GM13977 (cell line): Measurements from ENCODE around the gene CTCF.

Experiments used
- DNase-seq: peaks from one replicate; pipeline ENCODE4 v3.0.0; 2012; ENCODE audit warnings: low spot score
- in situ Hi-C: fragments of 300-500 bp; cut with MboI; formaldehyde crosslinking; loops from one replicate; pipeline ENCODE4 v1.12.0; 2022; ENCODE audit warnings: low sequenced_read_pairs, low pct_unique_long_range_greater_than_20kb, mixed read lengths, inconsistent platforms; ENCODE audit not compliant: unreplicated experiment
- TF ChIP-seq, protein P1 (sequence below): IDR thresholded peaks from 2 replicates; pipeline ENCODE4 v1.5.1; 2012; ENCODE audit warnings: mild to moderate bottlenecking, control low read depth; ENCODE audit not compliant: insufficient read depth; ENCODE audit errors: extremely low read depth, missing control alignments

The CTCF gene

DNA sequence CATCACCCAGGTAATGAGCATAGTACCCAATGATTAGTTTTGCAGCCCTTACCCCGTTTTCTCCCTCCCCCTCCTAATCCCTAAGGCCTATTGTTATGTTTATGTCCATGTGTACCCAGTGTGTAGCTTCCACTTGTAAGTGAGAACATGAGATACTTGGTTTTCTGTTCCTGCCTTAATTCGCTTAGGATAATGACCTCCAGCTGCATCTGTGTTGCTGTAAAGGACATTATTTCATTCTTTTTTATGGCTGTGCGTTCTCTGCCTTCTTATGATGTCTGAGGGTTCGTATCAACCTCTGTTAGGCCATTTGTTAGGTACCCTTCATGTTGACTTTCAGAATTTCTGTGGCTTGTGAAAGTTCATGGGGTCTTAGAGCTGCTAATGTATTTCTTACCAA is 31.0 kb downstream of the CTCF start:
- TF ChIP-seq, protein P1, sequence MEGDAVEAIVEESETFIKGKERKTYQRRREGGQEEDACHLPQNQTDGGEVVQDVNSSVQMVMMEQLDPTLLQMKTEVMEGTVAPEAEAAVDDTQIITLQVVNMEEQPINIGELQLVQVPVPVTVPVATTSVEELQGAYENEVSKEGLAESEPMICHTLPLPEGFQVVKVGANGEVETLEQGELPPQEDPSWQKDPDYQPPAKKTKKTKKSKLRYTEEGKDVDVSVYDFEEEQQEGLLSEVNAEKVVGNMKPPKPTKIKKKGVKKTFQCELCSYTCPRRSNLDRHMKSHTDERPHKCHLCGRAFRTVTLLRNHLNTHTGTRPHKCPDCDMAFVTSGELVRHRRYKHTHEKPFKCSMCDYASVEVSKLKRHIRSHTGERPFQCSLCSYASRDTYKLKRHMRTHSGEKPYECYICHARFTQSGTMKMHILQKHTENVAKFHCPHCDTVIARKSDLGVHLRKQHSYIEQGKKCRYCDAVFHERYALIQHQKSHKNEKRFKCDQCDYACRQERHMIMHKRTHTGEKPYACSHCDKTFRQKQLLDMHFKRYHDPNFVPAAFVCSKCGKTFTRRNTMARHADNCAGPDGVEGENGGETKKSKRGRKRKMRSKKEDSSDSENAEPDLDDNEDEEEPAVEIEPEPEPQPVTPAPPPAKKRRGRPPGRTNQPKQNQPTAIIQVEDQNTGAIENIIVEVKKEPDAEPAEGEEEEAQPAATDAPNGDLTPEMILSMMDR = no peak
- in situ Hi-C loops = no loop called here
- DNase-seq = no peak

DNA sequence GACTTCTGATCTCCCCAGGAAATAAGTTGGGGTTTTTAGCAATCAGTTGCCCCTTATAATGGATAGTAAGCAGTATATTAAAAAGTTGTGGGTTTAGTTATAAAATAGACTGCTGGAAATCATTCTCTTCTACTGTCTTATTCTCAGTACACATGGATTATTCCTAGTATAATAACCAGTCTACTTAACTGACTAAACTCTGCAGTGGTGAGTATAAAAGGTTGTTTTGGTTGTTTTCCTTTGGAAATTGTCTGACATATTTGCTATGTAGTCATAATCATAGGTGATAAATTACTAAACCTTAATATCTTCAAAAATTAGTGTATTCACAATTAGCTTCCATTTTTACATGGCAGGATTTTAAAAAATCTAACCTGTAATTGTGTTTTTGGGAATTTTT is 31.4 kb downstream of the CTCF start:
- in situ Hi-C loops = no loop called here
- no peak for DNase-seq
- TF ChIP-seq, protein P1 = no peak

DNA sequence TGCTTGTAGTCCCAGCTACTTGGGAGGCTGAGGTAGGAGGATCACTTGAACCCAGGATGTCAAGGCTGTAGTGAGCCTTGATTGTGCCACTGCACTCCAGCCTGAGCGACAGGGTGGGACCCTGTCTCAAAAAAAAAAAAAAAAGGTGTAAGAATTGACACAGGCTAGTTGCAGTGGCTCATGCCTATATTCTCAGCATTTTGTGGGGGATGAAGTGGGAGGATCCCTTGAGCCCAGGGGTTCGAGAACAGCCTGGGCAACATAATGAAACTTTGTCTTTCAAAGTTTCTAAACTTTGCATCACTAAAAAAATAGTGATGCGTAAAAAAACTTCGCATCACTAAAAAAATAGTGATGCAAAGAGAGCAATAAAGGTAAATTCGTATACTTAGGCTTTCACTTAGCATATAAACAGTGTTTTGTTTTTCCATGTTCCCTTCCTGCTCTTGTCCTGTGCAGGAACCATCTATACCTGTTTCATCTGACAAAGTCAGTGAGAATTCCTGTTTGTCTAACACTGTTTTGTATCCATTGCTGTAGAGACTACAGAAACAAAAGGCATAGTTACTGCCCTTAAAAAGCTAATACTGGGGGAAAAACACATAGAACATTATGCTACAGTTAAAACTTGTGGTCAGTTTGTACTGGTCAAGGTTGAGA is 32.1 kb downstream of the CTCF start:
- no peak for DNase-seq
- in situ Hi-C loops = no loop called here
- TF ChIP-seq, protein P1 = no peak

DNA sequence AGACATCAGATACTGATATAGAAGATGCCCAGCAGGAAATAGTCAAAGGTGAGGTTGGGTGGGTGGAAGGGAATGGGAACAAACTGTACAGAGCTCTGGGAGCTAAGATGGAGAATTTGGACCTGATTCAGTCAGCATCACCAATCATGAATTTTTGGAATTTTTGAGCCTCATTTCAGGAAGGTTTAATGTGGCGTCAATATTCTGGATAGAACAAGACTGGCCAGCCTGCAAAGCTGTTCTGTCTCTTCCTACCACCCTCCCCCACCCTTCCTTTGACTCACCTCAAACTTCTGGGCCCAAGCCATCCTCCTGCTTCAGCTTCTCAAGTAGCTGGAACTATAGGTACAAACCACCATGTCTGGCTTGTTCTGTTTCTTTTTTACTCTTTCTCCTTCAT is 32.6 kb downstream of the CTCF start:
- TF ChIP-seq, protein P1 = no peak
- no peak for DNase-seq
- in situ Hi-C loops = no loop called here

DNA sequence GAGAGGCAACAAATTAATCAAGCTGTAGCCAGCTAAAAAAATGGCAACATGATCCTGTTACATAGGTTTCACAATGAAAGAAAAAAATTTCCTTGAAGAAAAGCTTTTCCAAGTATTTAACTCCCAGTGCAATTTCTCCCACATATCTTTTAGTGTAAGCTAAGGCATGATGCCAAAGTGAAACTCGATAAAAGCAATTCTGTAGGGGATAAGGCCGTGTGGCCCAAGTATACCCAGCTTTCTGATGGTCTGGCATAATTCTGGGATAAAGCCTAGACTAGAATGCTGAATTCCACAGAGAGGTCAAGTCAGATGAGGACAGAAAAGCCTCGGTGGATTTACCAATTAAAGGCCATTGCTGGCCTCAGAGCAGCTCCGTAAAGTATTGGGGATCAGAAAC is 36.2 kb downstream of the CTCF start:
- TF ChIP-seq, protein P1 = no peak
- in situ Hi-C loops = no loop called here
- DNase-seq = no peak

DNA sequence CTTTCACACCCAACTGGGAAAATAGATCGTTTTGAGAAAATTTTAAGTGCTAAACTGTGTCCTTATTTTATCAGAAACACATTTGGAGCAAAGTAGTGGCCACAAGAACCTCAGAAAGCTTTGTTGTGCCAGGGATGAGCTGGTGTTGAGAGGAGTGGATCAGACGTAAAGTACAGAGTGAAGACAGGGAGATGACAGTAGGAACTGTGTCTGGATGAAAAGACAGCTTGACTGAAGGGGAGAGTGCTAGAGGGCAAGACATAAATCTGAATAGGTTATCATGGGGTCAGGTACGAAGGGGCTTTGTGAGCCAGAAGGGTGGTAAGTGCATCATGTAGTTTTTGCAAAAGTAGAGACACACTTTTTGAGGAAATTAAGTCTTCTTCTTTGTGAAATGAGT is 43.3 kb downstream of the CTCF start:
- in situ Hi-C loops = no loop called here
- TF ChIP-seq, protein P1 = no peak
- DNase-seq = no peak

DNA sequence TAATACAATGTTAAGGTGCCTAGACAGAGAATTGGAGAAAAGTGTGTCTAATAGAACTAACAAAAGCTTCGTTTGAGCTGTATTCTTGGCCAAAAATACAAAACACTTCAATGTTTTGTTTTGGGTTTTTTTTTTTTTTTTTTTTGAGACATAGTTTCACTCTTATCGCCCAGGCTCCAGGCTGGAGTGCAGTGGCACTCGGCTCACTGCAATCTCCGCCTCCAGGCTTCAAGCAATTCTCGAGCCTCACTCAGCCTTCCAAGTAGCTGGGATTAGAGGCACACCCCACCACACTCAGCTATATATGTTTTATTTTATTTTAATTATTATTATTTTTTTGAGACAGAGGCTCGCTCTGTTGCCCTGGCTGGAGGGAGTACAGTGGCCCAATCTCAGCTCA is 44.3 kb downstream of the CTCF start:
- DNase-seq = no peak
- TF ChIP-seq, protein P1 = no peak
- in situ Hi-C loops = no loop called here
